Epithelial cell of prostate (primary cell): ENCODE measurements around the gene FAM168A.

Experiments used
- DNase-seq: peaks from one replicate; pipeline ENCODE4 v3.0.0-alpha.2; 2011; ENCODE audit warnings: low read depth, low spot score
- H3K27ac ChIP-seq: fragments of 450-650 bp; 2 replicates; pipeline ENCODE4 v1.5.1; 2017; ENCODE audit warnings: mild to moderate bottlenecking

FAM168A gene

DNA sequence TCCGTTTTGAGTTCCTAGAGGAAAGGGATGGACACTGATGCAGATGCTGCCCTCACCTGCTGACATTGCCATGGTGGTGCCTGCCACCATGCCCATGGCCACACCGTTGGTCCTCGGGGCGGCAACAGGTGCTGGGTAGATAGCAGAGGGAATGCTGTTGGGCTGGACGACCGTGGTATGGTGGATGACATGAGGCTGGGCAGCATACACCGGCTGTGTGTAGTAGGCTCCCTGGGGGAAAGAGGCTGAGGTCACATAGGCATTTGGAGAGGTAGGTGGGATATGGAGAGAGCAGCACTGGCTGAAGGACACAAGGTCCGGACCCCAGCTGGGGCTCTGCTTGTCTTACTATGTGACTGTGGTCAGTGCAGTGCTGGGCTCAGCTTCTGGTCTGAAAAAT is 188.5 kb downstream of the FAM168A start:
- DNase-seq: no peak
- no peak overlapping the region for H3K27ac ChIP-seq

DNA sequence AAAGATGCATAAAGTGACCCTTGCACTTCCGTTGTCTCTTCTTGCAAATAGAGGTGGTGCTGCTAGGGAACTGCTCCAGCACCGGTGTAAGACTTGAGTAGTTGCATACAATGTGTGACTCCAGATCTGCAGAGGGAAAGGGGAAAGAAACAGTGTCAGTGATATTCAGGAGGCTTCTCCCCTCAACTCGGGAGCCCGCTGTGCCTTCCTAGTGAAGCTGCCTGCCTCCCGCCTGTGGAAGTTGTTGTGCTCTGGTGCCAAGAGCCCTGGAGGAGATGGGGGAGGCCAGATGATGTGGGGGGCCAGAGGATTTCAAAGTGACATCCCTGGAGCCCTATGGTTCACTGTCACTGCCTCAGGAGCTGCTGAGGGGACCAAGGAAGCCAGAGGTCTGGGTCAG is 191.3 kb downstream of the FAM168A start:
- no peak overlapping the region for H3K27ac ChIP-seq
- no peak for DNase-seq

DNA sequence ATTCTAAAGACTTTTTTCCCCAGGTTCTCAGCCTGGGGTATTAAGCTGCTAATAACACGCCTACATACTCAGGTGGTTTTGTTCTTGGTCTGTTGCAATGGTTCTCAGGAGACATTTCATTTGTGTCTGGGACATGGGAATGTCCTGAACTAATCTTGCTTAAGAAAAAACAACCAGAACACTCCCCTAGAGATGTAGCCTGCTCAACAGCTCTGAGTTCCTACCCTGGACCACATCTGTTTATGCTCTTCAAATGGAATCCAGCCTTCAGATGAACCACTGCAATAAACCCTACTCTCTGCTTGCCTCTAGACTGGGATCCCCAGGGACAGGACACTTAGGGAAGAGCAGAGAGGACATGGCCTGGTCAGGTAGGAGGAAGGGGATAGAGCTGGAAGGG is 191.8 kb downstream of the FAM168A start:
- H3K27ac ChIP-seq: no peak overlapping the region
- DNase-seq: no peak

GRCh38 chr11:73405146-73405510 is 192.8 kb downstream of the FAM168A start:
- no peak for DNase-seq
- H3K27ac ChIP-seq: no peak overlapping the region

GRCh38 chr11:73404506-73405145 is 193.3 kb downstream of the FAM168A start:
- H3K27ac ChIP-seq: no peak overlapping the region
- DNase-seq: no peak

DNA sequence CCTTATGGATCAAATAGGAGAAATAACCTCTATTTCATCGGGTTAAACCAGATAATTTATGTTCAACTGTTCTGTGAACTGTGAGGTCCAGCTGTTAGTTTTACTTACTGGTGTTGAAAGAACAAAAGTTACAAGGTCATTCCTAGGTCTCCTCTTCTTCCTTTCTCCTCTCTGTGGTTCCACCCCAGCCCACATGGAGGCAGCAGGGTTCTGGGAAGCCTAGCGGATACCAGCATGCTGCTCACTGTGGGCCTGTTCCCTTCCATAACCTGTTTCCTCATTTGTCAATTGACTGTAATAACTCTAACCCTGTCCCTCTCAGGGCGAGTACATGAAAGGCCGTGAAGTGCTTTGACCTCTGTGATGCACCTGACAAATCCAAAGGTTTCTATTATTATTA is 193.9 kb downstream of the FAM168A start:
- DNase-seq: no peak
- H3K27ac ChIP-seq: no peak overlapping the region

GRCh38 chr11:73403541-73403940 is 194.4 kb downstream of the FAM168A start:
- DNase-seq: no peak
- H3K27ac ChIP-seq: no peak overlapping the region

GRCh38 chr11:73402834-73403185 is 195.1 kb downstream of the FAM168A start:
- no peak overlapping the region for H3K27ac ChIP-seq
- no peak for DNase-seq

GRCh38 chr11:73401924-73402833 is 195.7 kb downstream of the FAM168A start:
- H3K27ac ChIP-seq: no peak overlapping the region
- DNase-seq: no peak

DNA sequence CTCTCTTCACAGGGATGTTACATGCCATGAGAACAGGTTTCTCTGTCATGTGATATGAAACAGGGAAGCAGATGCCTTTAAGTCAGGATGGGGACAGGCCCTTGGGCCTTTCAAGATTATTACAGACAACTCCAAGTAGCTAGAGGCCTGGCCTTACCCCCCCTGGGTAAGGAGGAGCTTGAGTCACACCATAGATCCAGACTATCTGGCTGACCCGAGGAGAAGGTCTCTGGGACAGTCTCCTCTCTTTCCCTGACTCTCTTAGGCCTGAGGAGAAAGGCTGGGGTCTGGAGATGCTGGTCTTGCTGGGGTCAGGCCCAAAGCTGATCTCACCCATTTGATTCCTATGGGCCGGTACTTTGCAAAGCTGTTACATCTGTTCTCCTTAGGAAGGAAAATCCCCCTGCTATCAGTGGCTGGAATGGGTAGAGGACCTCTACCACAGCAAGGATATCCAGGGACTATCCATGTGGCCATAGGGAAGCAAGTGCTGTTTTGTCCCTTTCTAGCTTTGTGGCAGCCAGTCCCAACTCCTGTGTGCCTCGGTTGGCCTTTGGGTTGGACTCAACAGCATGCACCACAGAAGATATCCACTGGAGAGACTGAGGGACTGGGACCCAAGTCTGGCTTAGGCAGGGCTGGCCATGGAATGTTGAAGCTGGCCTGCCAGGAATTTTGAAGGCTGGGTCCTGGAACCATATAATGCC is 196.5 kb downstream of the FAM168A start:
- no peak for DNase-seq
- H3K27ac ChIP-seq: no peak overlapping the region

DNA sequence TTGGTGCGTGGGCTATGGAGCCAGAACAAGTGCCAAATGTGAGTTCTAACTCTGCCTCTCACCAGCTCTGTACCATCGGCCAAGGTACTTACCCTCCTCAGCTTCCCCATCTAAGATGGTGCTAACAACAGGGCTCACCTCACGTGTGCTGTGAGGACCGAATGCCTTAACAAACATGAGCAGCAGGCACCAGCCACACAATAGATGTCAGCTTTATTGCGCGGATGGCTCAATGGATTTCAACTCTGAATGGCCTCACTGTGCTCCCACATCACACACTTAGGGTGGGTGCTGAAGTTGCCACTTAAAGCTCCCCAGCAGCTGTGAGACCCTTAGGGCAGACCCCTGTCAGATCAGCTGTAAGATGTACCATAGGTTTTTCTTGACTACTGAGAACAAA is 197.6 kb downstream of the FAM168A start:
- DNase-seq: no peak
- H3K27ac ChIP-seq: no peak overlapping the region

DNA sequence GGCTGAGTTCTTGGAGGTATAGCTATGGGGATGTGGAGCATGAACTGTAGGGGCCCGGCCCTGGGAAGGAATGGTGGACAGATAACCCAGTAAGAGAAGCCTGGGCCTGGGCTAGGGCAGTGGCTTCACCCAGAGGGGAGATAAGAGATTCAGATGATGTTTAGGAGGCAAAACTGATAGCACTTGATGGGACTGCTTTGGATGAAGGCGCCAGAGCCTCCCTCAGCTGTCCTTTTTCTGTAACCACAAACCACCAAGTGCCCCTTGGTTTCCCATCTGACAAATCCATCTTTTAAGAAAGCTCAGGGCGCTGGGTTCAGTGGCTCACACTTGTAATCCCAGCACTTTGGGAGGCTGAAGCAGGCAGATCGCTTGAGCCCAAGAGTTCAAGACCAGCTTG is 198.3 kb downstream of the FAM168A start:
- H3K27ac ChIP-seq: no peak overlapping the region
- no peak for DNase-seq

- no peak overlapping the region for H3K27ac ChIP-seq
- no peak for DNase-seq
Measured at GRCh38 chr11:73399159-73399590, 198.7 kb downstream of the FAM168A start.

DNA sequence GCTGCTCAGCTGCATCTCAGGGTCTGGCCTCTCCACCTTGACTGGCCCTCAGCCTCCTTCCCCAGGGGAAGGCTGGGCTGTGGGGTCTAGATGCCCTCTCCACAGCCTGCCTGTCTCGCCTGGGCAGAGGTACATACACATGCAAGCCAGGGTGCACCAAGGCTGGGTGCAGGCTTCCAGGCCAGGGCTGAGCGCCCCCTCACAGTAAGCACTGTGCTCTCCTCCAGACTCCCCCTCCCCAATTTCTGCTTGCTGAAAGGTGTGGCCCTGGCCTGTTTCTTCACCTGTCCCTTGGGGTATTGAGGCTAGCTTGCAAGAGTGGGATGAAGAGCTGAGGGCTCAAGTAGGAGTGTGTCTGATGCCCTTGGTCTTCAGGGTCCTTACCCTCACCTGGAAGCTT is 199.2 kb downstream of the FAM168A start:
- no peak overlapping the region for H3K27ac ChIP-seq
- no peak for DNase-seq

- DNase-seq: no peak
Measured at GRCh38 chr11:73398132-73398526, 199.8 kb downstream of the FAM168A start.

DNA sequence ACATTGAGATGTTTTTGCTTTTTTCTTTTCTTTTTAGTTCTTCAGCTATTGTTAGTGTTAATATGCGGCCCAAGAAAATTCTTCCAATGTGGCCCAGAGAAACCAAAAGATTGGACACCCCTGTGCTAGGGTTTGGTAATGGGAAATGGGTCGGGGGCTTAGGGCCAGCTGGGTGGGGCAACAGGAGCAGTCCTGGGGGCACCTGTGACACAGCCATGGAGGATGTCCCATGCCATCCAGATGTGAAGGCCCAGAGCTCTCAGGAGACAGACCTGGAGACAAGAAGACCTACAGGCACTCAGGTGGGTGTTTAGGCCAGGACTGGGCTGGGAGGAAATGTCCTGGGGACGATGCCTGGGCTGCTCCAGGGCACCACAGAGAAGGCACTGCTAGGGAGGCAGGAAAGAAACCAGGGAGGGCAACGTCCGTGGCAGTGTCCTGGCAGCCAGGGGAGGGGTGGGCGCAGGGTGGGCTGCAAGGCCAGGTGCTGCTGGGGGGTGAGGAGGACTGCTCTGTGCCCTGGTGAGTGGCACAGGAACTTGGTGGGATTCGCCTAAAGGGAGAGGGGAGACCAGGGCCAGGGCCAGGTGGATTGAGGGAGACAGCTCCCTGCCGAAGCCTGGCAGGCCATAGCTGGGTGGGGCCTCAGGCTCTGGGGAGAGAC is 200.3 kb downstream of the FAM168A start:
- H3K27ac ChIP-seq: no peak overlapping the region
- no peak for DNase-seq

More at GRCh38 chr11:73398132-73398526, 199.8 kb downstream of the FAM168A start:
- H3K27ac ChIP-seq: no peak overlapping the region

DNA sequence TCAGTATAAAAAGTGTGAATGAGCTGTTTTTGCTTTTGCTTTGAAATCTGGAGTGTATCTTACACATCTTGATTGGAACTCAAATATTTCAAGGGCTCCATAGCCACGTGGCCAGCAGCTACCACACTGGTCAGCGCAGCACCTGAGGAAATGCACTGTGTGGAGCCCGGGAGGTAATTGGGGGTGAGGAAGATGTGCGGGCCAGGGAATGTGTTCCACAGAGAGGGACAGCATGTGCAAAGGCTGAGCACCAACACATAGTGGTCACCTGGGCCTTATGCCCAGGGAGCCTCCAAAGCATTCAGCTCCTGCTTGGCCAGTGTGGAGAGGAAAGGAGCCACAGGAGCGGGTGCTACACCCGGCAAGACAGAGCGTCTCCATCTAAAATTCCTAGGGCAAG is 200.9 kb downstream of the FAM168A start:
- no peak overlapping the region for H3K27ac ChIP-seq
- DNase-seq: no peak

DNA sequence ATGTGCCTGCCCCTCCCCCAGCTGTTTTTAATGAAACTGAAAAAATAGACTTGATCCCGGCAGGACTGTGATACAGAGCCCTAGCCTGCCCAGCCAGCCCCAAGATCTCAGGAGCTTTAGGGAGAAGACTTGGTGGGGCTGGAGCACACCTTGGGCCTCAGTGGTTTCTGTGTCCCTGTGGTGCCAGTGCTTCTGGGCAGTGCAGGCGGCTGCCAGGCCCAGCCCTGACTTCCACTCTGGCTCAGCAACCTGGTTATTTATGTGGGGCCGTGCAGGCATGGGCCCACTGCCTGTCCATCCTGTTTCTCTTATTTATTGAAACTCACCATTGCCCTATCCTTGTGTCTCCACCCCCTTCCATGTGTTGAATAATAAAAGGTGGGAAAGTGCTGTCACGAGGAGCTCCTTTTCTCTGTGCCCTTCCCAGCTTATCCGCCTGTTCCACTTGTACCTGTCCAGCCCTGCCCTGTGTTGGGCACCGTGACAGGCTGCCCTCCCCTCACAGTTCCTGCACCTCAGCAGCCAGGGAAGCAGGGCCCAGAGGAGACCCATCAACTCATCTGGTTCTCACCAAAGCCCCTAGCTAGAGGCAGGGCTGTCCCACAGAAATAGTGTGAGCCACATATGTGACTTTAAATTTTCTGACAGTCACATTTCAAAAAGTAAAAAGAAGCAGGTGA is 201.5 kb downstream of the FAM168A start:
- no peak for DNase-seq
- H3K27ac ChIP-seq: no peak overlapping the region

GRCh38 chr11:73395297-73396208 is 202.4 kb downstream of the FAM168A start:
- H3K27ac ChIP-seq: no peak overlapping the region
- DNase-seq: no peak
